SU-DHL-6 (cell line): ENCODE measurements around the gene SPNS2.

Experiments
- H2AFZ ChIP-seq: fragments of 200-600 bp; sonication (generic); 2 replicates; pipeline ENCODE4 v1.6.1; 2014; ENCODE audit warnings: low read depth, mild to moderate bottlenecking, moderate library complexity, mixed read lengths, antibody characterized with exemption, low read length; ENCODE audit not compliant: severe bottlenecking
- H3F3A ChIP-seq: fragments of 200-600 bp; shearing (Covaris generic); 2 replicates; pipeline ENCODE4 v1.6.0; 2016; ENCODE audit warnings: antibody characterized with exemption, mild to moderate bottlenecking; ENCODE audit not compliant: insufficient read depth
- H3K27ac ChIP-seq: fragments of 200-600 bp; sonication (generic); 2 replicates; pipeline ENCODE4 v1.5.1; 2016; ENCODE audit warnings: low read depth, mild to moderate bottlenecking, low read length, moderate library complexity, mixed read lengths
- H3K27me3 ChIP-seq: fragments of 200-600 bp; sonication (generic), shearing (Covaris generic); 2 replicates; pipeline ENCODE4 v1.6.0; 2014; ENCODE audit warnings: mild to moderate bottlenecking, low read length
- H3K36me3 ChIP-seq: fragments of 200-600 bp; sonication (generic); 2 replicates; pipeline ENCODE4 v1.6.1; 2014; ENCODE audit warnings: mild to moderate bottlenecking, low read length, mixed read lengths
- H3K4me2 ChIP-seq: fragments of 300-600, 200-600 bp; shearing (Covaris generic), sonication (generic); 2 replicates; pipeline ENCODE4 v1.6.0; 2014; ENCODE audit warnings: low read length, low read depth, mild to moderate bottlenecking; ENCODE audit not compliant: poor library complexity, severe bottlenecking
- H3K4me3 ChIP-seq: fragments of 200-600 bp; sonication (generic); 2 replicates; pipeline ENCODE4 v1.5.1; 2014; ENCODE audit warnings: antibody characterized with exemption, low read length, mild to moderate bottlenecking, mixed read lengths; ENCODE audit not compliant: insufficient read depth, poor library complexity, severe bottlenecking
- H3K79me2 ChIP-seq: fragments of 200-600 bp; sonication (generic); 2 replicates; pipeline ENCODE4 v1.6.1; 2014; ENCODE audit warnings: mild to moderate bottlenecking, low read length, moderate library complexity; ENCODE audit not compliant: insufficient read depth
- H3K9ac ChIP-seq: fragments of 200-600 bp; sonication (generic); 2 replicates; pipeline ENCODE4 v1.7.0; 2014; ENCODE audit warnings: mild to moderate bottlenecking, low read length
- H3K9me2 ChIP-seq: fragments of 200-600 bp; sonication (generic); replicated peaks from 2 replicates; pipeline ENCODE4 v1.6.1; 2014; ENCODE audit warnings: low read length; ENCODE audit not compliant: insufficient read depth
- H3K9me3 ChIP-seq: fragments of 200-600 bp; sonication (generic); 2 replicates; pipeline ENCODE4 v1.6.1; 2014; ENCODE audit warnings: low read length, mixed read lengths; ENCODE audit not compliant: insufficient read depth
- H4K20me1 ChIP-seq: fragments of 200-600 bp; sonication (generic); 2 replicates; pipeline ENCODE4 v1.6.1; 2014; ENCODE audit warnings: low read depth, mild to moderate bottlenecking, antibody characterized with exemption, low read length, moderate library complexity, mixed read lengths
- CTCF ChIP-seq: fragments of 200-600 bp; sonication (generic); IDR thresholded peaks from one replicate; pipeline ENCODE4 v1.5.1; 2017; ENCODE audit warnings: antibody characterized with exemption, mild to moderate bottlenecking, low read length, moderate library complexity; ENCODE audit not compliant: insufficient read depth, poor library complexity, severe bottlenecking
- EZH2phosphoT487 ChIP-seq: fragments of 200-600 bp; sonication (generic), shearing (Covaris generic); conservative IDR thresholded peaks from 2 replicates; pipeline ENCODE4 v1.6.1; 2018; ENCODE audit warnings: mild to moderate bottlenecking, antibody characterized with exemption, low read length, moderate library complexity, mixed read lengths

SPNS2 gene

GRCh38 chr17:4584917-4585637, 86.4 kb downstream of the SPNS2 start:
- Histone ChIP-seq H3K36me3 (no peaks in the 10 kb centered on the region), H3K4me2 (no peak overlapping the region), H4K20me1 (no peaks in the 10 kb centered on the region), H3K79me2 (no peaks in the 10 kb centered on the region), H3K9ac (no peak overlapping the region), H3K27ac (no peak overlapping the region), H2AFZ (no peak overlapping the region), H3K9me3 (no peaks in the 10 kb centered on the region), H3K27me3 (no peaks in the 10 kb centered on the region), H3K9me2 (no peaks in the 10 kb centered on the region), H3F3A (no peaks in the 10 kb centered on the region), H3K4me3 (no peak overlapping the region)
- TF ChIP-seq CTCF (no peak), EZH2phosphoT487 (no peak)

- Histone ChIP-seq H3K27ac (no peak overlapping the region), H4K20me1 (no peaks in the 10 kb centered on the region), H3K79me2 (no peaks in the 10 kb centered on the region), H2AFZ (no peak overlapping the region), H3K27me3 (no peaks in the 10 kb centered on the region), H3K4me3 (no peak overlapping the region), H3K36me3 (no peaks in the 10 kb centered on the region), H3K9ac (no peak overlapping the region), H3F3A (no peaks in the 10 kb centered on the region), H3K4me2 (no peak overlapping the region), H3K9me3 (no peaks in the 10 kb centered on the region), H3K9me2 (no peaks in the 10 kb centered on the region)
- no peak for TF ChIP-seq EZH2phosphoT487
- no peak for TF ChIP-seq CTCF
Observed at GRCh38 chr17:4585638-4585994, 86.9 kb downstream of the SPNS2 start.

GRCh38 chr17:4586043-4586442, 87.4 kb downstream of the SPNS2 start:
- H3K9me2 ChIP-seq, result no peaks in the 10 kb centered on the region
- H3K27me3 ChIP-seq, result no peaks in the 10 kb centered on the region

More at GRCh38 chr17:4586043-4586442, 87.4 kb downstream of the SPNS2 start:
- H3K27ac ChIP-seq, result no peak overlapping the region
- H4K20me1 ChIP-seq, result no peaks in the 10 kb centered on the region
- TF ChIP-seq EZH2phosphoT487 (no peak), CTCF (no peak)
- H3K4me2 ChIP-seq, result no peak overlapping the region
- H3F3A ChIP-seq, result no peaks in the 10 kb centered on the region
- no peaks in the 10 kb centered on the region for H3K79me2 ChIP-seq
- H3K36me3 ChIP-seq, result no peaks in the 10 kb centered on the region
- H3K9me3 ChIP-seq, result no peaks in the 10 kb centered on the region
- no peak overlapping the region for H3K4me3 ChIP-seq
- no peak overlapping the region for H3K9ac ChIP-seq
- H2AFZ ChIP-seq, result no peak overlapping the region
